NOMO-1 treated with dmso at 0.1 percent for 144 hours (cell line): ENCODE measurements around the gene ATRAID.
"Not testable (repeated sequence)": the region's sequence is repeated elsewhere in the genome, so short reads cannot be mapped to it uniquely, and the experiment has no call there.

Experiments used
- DNase-seq: peaks from one replicate; lab custom pipeline; 2025; ENCODE audit not compliant: unreplicated experiment; lab: John Stamatoyannopoulos, UW

ATRAID gene

GRCh38 chr2:27191070-27191829 lies 20.6 kb upstream of the ATRAID start:
- DNase-seq = peak; percentile 48

- DNase-seq = no peak
Measured at GRCh38 chr2:27194538-27195354, 17.1 kb upstream of the ATRAID start.

- DNase-seq = not testable (repeated sequence)
Measured at GRCh38 chr2:27195799-27196198, 16.0 kb upstream of the ATRAID start.

- DNase-seq = not testable (repeated sequence)
Measured at GRCh38 chr2:27198068-27198467, 13.8 kb upstream of the ATRAID start.

GRCh38 chr2:27198627-27199026 lies 13.2 kb upstream of the ATRAID start:
- DNase-seq = no peak

GRCh38 chr2:27199241-27199640 lies 12.6 kb upstream of the ATRAID start:
- no peak for DNase-seq

GRCh38 chr2:27201675-27202074 lies 10.2 kb upstream of the ATRAID start:
- DNase-seq = no peak

GRCh38 chr2:27202854-27203253 lies 9.0 kb upstream of the ATRAID start:
- no peak for DNase-seq

- DNase-seq = no peak
Measured at GRCh38 chr2:27203741-27204140, 8.1 kb upstream of the ATRAID start.

GRCh38 chr2:27204566-27204965 lies 7.3 kb upstream of the ATRAID start:
- no peak for DNase-seq

- DNase-seq = no peak
Measured at GRCh38 chr2:27205206-27205605, 6.6 kb upstream of the ATRAID start.

GRCh38 chr2:27206346-27206745 lies 5.5 kb upstream of the ATRAID start:
- no peak for DNase-seq

GRCh38 chr2:27208486-27209050 lies 3.3 kb upstream of the ATRAID start:
- no peak for DNase-seq

GRCh38 chr2:27209621-27210401 lies 2.0 kb upstream of the ATRAID start:
- no peak for DNase-seq

- DNase-seq = no peak
Measured at GRCh38 chr2:27211241-27211942, 449 bp upstream of the ATRAID start.

GRCh38 chr2:27212626-27213471 lies 1.0 kb downstream of the ATRAID start:
- peak; percentile 37 for DNase-seq

- DNase-seq = no peak
Measured at GRCh38 chr2:27214941-27215340, 3.1 kb downstream of the ATRAID start.

- DNase-seq = no peak
Measured at GRCh38 chr2:27216416-27217137, 4.7 kb downstream of the ATRAID start.
